Epithelial cell of esophagus (primary cell): ENCODE results near the gene RRP1.

ENCODE experiments used
- DNase-seq: peaks from one replicate; pipeline ENCODE4 v3.0.0; 2010; ENCODE audit warnings: low read depth
- H3K4me3 ChIP-seq: 2 replicates; pipeline ENCODE4 v1.5.1; 2011; ENCODE audit warnings: mild to moderate bottlenecking, low read length, control low read depth
- TF ChIP-seq, protein P1 (sequence below): IDR thresholded peaks from 2 replicates; pipeline ENCODE4 v1.5.1; 2011; ENCODE audit warnings: low read depth, mild to moderate bottlenecking, low read length, control low read depth, inconsistent platforms; ENCODE audit not compliant: insufficient read depth; ENCODE audit errors: missing control alignments

Gene RRP1

GRCh38 chr21:43745772-43746517 lies 43.4 kb upstream of the RRP1 start:
- no peak overlapping the region for H3K4me3 ChIP-seq
- no peak for DNase-seq
- TF ChIP-seq, protein P1, sequence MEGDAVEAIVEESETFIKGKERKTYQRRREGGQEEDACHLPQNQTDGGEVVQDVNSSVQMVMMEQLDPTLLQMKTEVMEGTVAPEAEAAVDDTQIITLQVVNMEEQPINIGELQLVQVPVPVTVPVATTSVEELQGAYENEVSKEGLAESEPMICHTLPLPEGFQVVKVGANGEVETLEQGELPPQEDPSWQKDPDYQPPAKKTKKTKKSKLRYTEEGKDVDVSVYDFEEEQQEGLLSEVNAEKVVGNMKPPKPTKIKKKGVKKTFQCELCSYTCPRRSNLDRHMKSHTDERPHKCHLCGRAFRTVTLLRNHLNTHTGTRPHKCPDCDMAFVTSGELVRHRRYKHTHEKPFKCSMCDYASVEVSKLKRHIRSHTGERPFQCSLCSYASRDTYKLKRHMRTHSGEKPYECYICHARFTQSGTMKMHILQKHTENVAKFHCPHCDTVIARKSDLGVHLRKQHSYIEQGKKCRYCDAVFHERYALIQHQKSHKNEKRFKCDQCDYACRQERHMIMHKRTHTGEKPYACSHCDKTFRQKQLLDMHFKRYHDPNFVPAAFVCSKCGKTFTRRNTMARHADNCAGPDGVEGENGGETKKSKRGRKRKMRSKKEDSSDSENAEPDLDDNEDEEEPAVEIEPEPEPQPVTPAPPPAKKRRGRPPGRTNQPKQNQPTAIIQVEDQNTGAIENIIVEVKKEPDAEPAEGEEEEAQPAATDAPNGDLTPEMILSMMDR, result no peak

DNA sequence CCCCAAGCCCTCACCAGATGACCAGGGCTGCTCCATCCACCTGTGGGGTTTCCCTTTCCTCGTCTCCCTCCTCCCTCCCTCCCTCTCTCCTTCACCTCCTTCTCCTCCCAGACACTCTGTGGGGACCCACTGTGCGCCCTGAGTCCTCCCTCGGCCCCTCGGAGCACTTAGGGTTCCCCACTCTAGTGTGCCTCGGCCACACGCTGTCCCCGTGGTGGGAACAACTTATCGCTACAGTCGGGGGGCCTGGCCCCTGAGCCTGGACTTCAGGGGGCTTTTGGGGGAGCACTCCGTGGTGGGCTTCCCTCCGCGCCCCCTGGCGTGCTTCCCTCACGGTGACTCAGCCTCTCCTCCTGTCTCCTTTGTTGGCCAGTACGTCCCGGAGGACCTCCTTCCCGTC lies 40.8 kb upstream of the RRP1 start:
- TF ChIP-seq, protein P1, result no peak
- no peak for DNase-seq
- H3K4me3 ChIP-seq, result no peak overlapping the region

- H3K4me3 ChIP-seq, result no peak overlapping the region
- TF ChIP-seq, protein P1, result no peak
- DNase-seq, result no peak
Measured at GRCh38 chr21:43749651-43750262, 39.6 kb upstream of the RRP1 start.

DNA sequence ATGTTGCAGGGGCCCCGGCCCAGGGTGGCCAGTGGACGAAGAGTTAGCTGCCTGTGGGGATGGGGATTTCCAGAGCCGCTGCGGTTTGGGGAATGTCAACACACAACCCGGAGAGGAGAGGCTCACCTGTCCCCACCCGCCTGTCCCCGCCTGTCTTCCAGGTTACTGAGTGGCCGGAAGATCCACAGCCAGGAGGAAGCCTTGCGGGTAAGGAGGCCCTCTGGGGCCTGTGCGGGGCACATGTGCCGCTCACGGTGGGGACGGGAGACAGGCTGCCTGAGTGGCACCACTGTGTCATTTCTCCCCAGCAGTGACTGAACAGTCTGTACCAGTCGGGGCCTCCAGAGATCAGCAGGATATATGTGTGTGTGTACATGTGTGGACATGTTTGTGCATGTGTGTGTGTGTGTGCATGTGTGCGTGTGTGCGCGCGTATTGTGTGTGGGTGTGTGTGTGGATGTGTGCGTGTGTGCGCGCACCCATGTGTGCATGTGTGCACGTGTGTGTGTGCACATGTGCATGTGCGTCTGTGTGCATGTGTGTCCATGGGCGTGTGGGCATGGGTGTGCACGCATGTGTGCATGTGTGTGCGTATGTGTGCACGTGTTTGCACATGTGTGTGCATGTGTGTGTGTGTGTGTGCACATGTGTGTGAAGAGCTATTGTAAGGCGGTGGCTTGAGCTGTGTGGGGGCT lies 38.9 kb upstream of the RRP1 start:
- no peak overlapping the region for H3K4me3 ChIP-seq
- DNase-seq, result no peak
- TF ChIP-seq, protein P1, result no peak

DNA sequence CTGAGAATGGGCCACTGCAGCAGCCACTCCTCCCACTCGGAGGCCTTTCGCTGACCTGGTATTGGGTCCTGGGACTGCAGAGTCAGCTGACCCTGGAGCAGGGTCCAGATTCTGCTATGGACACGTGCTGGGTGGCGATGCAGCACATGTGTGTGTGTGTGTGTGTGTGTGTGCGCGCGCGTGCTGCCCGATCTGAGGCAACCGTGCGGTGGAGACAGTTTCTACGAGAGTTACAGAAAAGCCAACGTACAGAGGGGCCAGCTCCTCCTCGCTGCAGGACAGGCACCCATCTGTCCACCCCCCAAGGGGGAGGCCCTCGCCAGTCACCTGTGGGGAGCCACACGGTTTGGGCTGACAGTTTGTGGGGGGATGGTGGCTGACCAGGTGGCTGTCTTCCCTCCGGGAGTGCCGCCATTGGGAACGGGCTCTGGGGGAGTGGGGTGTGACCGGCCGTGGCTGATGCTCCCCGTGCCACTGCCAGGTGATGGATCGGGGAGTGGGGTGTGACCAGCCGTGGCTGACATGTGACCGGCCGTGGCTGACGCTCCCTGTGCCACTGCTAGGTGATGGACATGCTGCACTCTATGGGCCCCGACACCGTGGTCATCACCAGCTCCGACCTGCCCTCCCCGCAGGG lies 37.3 kb upstream of the RRP1 start:
- H3K4me3 ChIP-seq, result no peak overlapping the region
- TF ChIP-seq, protein P1, result no peak
- no peak for DNase-seq

DNA sequence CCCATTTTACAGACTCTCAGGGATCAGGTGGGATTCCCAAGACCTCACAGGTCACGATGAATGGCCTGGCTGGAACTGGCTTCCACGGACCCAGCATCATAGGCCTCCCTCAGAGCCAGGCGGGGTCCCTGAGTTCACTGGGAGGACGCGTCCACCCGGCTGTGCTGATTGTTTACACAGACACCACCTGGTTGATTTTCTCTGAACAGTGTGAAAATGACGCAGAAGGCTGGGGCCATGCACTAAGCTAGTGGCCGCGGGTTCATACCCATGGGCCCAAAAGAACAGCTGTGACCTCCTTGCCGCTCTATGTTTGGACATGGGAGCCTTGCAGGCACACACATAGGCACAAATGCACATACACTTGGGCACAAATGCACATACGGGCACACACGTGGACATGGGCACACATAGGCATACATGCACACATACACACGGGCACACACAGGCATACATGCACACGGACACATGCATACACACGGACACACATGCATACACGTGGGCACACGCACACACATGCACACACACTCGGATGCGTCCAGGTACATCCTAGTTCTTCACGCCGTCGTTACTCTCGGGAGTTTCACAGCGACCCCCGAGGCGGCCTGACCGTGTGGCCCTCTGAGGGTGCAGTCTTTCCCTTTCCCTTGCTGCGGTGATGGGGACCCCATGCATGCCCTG lies 36.5 kb upstream of the RRP1 start:
- TF ChIP-seq, protein P1, result no peak
- H3K4me3 ChIP-seq, result no peak overlapping the region
- no peak for DNase-seq
